GM12892 (cell line): ENCODE results near the gene CHTF18.
"Not testable (repeated sequence)": the region's sequence is repeated elsewhere in the genome, so short reads cannot be mapped to it uniquely, and the experiment has no call there.

Source experiments
- DNase-seq: peaks from one replicate; pipeline ENCODE4 v3.0.0; 2011; ENCODE audit not compliant: insufficient read length
- FAIRE-seq: peaks from 2 replicates; lab custom pipeline; 2011; peaks lifted over from hg19 to GRCh38; lab: Jason Lieb, UNC
- POLR2A ChIP-seq: IDR thresholded peaks from 2 replicates; pipeline ENCODE4 v1.6.1; 2011; ENCODE audit warnings: low read depth, low read length, control low read depth
- POLR2AphosphoS5 ChIP-seq: IDR thresholded peaks from 2 replicates; pipeline ENCODE4 v1.6.1; 2011; ENCODE audit warnings: low read depth, low read length, control low read depth
- TAF1 ChIP-seq: IDR thresholded peaks from 2 replicates; pipeline ENCODE4 v1.6.1; 2011; ENCODE audit warnings: low read depth, mild to moderate bottlenecking, control low read depth, low read length, borderline replicate concordance

CHTF18 gene

GRCh38 chr16:769184-769784 lies 19.1 kb upstream of the CHTF18 start:
- DNase-seq, result no peak
- TF ChIP-seq POLR2A (no peak), TAF1 (no peak), POLR2AphosphoS5 (no peak)
- FAIRE-seq, result no peak

DNA sequence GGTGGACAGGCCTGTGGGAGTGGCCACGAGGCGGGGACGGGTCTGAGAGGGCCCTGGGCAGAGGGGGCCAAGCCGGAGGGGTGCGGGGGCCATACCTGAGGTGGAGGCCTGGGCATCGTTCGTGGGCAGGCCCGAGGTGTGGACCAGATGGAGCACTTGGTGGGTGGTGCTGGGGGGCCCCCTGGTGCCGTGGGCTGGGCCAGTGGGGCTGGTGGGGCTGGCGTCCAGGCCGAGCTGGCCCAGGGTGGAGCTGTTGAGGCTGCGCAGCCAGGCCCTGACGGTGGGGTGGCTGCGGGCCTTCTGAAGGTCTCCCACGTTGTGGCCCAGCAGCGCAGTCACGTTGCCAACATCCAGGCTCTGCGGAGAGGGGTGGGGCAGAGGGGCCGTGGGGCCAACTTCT lies 18.5 kb upstream of the CHTF18 start:
- FAIRE-seq, result no peak

GRCh38 chr16:770411-770810 lies 18.0 kb upstream of the CHTF18 start:
- DNase-seq, result no peak
- no peak for FAIRE-seq
- TF ChIP-seq TAF1 (no peak), POLR2A (no peak), POLR2AphosphoS5 (no peak)

More for the DNA sequence above, 18.5 kb upstream of the CHTF18 start:
- no peak for TF ChIP-seq TAF1
- no peak for DNase-seq

- no peak for DNase-seq
- FAIRE-seq, result no peak
- TF ChIP-seq TAF1 (no peak), POLR2A (no peak), POLR2AphosphoS5 (no peak)
Observed at GRCh38 chr16:772959-773358, 15.5 kb upstream of the CHTF18 start.

- DNase-seq, result no peak
Observed at GRCh38 chr16:774086-775001, 14.1 kb upstream of the CHTF18 start.

DNA sequence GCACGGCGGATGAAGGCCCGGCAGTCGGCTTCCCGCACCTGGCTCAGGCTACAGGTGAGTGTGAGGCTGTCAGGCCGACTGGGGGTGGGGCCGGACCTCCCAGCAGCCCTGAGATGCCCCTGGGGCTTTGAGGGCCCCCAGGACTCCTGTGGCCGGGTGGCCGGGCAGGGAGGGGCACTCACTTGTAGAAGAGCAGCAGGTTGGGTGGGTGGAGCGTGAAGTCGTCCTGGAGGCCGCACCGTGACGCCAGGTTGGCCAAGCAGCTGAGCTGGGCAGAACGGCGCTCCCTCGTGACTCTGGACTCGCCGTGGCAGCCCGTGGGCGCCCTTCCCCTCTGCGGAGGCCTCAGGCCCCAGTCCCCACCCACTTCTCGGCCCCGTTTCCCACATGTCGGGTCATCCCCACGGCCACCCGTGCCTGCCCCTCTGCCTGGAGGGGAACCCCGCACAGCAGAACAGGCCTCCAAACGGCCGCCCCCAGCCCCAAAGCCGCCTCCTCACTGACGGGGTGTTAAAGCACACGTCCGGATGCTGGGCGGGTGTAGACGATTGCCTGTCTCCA lies 13.1 kb upstream of the CHTF18 start:
- FAIRE-seq (no peak), DNase-seq (no peak)
- TF ChIP-seq TAF1 (no peak), POLR2AphosphoS5 (no peak), POLR2A (no peak)

More at GRCh38 chr16:774086-775001, 14.1 kb upstream of the CHTF18 start:
- TF ChIP-seq TAF1, result no peak
- FAIRE-seq, result no peak

DNA sequence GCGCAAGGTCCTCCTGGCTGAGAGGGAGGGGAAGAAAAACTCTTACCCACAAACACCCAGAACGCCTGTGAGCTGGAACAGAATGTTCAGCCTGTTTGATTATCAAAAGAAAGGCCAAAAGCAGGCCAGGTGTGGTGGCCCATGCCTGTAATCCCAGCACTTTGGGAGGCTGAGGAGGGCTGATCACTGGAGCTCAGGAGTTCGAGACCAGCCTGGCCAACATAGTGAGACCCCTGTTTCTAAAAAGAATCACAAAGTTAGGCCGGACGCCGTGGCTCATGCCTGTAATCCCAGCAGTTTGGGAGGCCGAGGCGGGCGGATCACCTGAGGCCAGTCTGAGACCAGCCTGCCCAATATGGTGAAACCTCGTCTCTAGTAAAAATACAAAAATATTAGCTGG lies 12.1 kb upstream of the CHTF18 start:
- FAIRE-seq, DNase-seq: not testable (repeated sequence)

DNA sequence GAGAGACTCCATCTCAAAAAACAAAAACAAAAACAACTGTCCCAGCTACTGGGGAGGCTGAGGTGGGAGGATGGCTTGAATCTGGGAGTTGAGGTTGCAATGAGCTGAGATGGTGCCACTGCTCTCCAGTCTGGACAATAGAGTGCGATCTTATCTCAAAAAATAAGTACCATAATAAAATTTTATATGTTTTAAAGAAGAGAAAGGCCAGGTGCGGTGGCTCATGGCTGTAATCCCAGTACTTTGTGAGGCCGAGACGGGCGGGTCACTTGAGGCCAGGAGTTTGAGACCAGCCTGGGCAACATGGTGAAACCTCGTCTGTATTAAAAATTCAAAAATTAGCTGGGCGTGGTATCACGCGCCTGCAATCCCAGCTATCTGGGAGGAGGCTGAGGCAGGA lies 11.6 kb upstream of the CHTF18 start:
- no peak for DNase-seq
- FAIRE-seq, result no peak
- TF ChIP-seq POLR2AphosphoS5, result no peak
- no peak for TF ChIP-seq POLR2A
- TF ChIP-seq TAF1, result no peak

DNA sequence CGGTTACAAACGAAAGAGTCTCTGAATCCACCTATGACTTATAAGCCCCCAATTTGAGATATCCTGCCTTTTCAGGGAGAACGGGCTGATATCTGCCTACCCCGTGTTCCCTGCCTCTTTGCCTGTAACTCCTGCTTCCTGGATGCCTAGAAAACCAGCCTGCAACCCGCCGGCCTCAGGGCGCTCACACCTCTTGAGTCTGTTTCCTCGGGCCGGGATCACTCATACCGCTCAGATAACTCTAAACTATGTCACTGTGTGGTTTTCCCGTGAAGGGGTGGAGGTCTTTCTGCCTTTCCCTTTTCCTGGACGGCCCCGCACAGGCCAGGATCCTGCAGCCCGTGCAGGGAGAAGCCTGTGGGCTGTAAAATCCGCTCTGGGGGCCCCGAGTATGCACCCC lies 10.6 kb upstream of the CHTF18 start:
- TF ChIP-seq POLR2A (no peak), TAF1 (no peak), POLR2AphosphoS5 (no peak)
- no peak for FAIRE-seq
- no peak for DNase-seq

DNA sequence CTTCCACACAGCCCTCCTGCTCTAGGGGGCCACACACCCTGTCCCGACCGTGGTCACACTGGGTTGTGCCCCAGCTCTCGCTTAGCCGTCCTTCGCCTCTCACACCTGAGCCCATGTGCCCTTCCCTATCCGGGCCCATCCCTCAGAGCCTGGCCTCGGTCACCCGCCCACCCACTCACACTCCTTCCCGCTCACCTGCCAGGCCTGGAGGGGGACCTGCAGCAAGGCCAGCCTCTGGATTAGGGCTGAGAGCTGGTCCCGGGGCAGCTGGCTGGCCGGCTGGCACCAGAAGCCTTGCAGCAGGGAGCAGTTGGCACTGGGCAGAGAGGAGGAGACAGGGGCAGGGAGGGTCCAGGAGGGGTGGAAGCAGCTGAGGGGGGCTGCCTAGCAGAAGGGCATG lies 10.0 kb upstream of the CHTF18 start:
- FAIRE-seq (no peak), DNase-seq (no peak)
- TF ChIP-seq TAF1 (no peak), POLR2A (no peak), POLR2AphosphoS5 (no peak)

GRCh38 chr16:778909-779527 lies 9.4 kb upstream of the CHTF18 start:
- TF ChIP-seq POLR2A, result no peak
- TF ChIP-seq TAF1, result no peak
- no peak for TF ChIP-seq POLR2AphosphoS5
- FAIRE-seq, result no peak
- DNase-seq, result no peak
